AG10803 (cell line): Measurements from ENCODE around the gene ATL3.
"Not testable (repeated sequence)": the region's sequence is repeated elsewhere in the genome, so short reads cannot be mapped to it uniquely, and the experiment has no call there.

Experiments used
- DNase-seq: peaks from one replicate; pipeline ENCODE4 v3.0.0; 2010; ENCODE audit warnings: low read depth
- H3K4me3 ChIP-seq: 2 replicates; pipeline ENCODE4 v1.5.1; 2011; ENCODE audit warnings: mild to moderate bottlenecking, low read length, control low read depth
- TF ChIP-seq, protein P1 (sequence below): conservative IDR thresholded peaks from 2 replicates; pipeline ENCODE4 v1.5.1; 2011; ENCODE audit warnings: mild to moderate bottlenecking, low read length, control low read depth, inconsistent platforms

Gene ATL3

DNA sequence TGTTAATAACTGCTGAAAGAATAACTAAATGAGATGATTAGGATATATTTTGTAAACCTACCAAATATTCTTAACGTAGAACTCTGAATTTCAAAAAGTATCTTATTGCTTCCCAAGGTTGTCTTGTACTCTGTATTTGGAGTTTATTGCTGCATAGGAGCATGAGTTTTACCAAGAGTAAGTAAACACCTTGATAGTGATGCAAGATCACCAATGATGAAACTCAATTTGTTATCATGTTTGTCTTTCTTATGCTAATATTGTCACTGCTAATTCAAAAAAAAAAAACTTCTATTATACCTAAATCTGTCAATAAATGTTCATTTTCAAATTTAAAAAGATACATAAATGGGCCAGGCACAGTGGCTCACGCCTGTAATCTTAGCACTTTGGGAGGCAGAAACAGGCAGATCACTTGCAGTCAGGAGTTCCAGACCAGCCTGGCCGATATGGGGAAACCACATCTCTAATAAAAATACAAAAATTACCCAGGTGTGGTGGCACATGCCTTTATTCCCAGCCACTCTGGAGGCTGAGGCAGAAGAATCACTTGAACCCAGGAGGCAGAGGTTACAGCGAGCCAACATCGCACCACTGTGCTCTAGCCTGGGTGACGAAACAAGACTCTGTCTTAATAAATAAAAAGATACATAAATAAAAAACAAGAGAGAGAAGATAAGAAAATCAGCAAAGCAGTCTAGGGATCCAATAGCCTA lies 84.6 kb downstream of the ATL3 start:
- TF ChIP-seq, protein P1, sequence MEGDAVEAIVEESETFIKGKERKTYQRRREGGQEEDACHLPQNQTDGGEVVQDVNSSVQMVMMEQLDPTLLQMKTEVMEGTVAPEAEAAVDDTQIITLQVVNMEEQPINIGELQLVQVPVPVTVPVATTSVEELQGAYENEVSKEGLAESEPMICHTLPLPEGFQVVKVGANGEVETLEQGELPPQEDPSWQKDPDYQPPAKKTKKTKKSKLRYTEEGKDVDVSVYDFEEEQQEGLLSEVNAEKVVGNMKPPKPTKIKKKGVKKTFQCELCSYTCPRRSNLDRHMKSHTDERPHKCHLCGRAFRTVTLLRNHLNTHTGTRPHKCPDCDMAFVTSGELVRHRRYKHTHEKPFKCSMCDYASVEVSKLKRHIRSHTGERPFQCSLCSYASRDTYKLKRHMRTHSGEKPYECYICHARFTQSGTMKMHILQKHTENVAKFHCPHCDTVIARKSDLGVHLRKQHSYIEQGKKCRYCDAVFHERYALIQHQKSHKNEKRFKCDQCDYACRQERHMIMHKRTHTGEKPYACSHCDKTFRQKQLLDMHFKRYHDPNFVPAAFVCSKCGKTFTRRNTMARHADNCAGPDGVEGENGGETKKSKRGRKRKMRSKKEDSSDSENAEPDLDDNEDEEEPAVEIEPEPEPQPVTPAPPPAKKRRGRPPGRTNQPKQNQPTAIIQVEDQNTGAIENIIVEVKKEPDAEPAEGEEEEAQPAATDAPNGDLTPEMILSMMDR = no peak
- H3K4me3 ChIP-seq = no peak overlapping the region
- DNase-seq = no peak

DNA sequence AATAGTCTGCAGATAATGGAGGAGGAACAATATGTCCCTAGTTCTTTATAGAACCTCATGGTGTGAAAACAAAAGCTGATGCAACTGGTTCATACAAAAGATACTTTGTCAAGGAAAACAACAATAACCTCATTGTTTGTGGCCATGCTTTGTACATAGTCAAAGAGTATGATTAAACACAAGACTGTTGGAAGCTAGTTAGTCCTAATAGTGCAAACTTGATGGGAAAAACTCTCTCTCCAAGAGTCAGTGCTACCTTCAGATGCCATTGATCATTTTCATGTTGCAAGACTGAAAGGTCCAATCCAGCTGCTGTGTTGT lies 87.9 kb downstream of the ATL3 start:
- TF ChIP-seq, protein P1 = no peak
- DNase-seq = no peak
- no peak overlapping the region for H3K4me3 ChIP-seq

DNA sequence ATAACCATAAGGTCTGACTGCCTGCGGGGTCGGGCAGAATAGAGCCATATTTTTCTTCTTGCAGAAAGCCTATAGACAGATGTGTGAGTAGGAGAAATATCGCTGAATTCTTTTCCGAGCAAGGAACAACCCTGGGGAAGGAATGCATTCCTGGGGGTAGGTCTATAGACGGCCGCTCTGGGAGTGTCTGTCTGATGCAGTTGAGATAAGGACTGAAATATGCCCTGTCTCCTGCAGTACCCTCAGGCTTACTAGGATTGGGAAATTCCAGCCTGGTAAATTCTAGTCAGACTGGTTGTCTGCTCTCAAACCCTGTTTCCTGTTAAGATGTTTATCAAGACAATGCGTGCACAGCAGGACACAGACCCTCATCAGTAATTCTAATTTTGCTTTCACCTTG lies 90.0 kb downstream of the ATL3 start:
- not testable (repeated sequence) for DNase-seq, H3K4me3 ChIP-seq

DNA sequence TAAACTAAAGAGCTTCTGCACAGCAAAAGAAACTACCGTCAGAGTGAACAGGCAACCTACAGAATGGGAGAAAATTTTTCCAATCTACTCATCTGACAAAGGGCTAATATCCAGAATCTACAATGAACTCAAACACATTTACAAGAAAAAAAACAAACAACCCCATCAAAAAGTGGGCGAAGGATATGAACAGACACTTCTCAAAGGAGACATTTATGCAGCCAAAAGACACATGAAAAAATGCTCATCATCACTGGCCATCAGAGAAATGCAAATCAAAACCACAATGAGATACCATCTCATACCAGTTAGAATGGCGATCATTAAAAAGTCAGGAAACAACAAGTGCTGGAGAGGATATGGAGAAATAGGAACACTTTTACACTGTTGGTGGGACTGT lies 92.3 kb downstream of the ATL3 start:
- not testable (repeated sequence) for DNase-seq, H3K4me3 ChIP-seq

DNA sequence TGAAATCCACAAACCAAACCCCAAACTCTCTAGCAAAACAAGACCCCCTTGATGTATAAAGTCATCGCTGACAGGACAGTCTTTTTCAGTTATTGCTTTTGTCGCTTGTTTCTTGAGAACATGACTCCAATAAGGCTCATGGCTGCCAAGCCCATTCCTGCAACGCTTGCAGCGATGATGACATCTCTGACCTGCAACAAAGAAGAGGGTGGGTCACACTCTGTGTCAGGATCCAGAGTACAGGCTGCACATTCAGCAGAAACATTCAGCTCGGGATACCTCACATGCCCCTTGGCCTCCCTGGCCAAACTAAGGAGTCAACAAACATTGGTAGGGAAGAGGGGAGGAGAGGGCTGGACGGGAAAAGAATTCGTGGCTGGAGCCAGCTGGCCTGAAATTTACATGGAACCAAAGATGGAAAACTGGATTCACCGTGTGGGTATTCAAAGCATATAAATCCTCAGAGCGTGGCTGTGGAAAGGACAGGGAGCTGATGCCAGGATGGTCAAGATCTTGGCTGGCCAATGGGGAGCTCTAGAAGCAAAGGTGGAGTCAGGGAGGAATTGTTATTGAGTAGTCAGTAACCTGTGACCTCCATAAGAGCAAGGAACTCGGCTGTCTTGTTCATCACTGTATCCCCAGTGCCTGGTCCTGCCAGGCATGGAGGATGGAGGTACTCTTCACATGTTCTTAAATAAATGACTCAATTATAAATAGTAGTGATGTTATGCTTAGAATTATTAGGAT lies 96.1 kb downstream of the ATL3 start:
- peak overlapping the region; percentile 42 for H3K4me3 ChIP-seq
- TF ChIP-seq, protein P1 = no peak
- peak; percentile 10 for DNase-seq
